Colonic mucosa (tissue), 4 donors: Measurements from ENCODE around the gene PHTF2. TPM values are rescaled to one million over a fixed set of nuclear protein-coding genes. Genes with fewer than 3 reads are reported as not detected.

ENCODE experiments used
- DNase-seq: peaks from one replicate; pipeline ENCODE4 v3.0.0-alpha.2; 2020
- H3K27ac ChIP-seq: fragments of 200-600 bp; one replicate; pipeline ENCODE4 v1.8.0; 2021
- H3K27me3 ChIP-seq: fragments of 200-600 bp; one replicate; pipeline ENCODE4 v1.8.0; 2021
- H3K36me3 ChIP-seq: fragments of 200-600 bp; one replicate; pipeline ENCODE4 v1.8.0; 2021
- H3K4me1 ChIP-seq: fragments of 200-600 bp; one replicate; pipeline ENCODE4 v1.8.0; 2021; ENCODE audit warnings: mild to moderate bottlenecking
- H3K4me3 ChIP-seq: fragments of 200-600 bp; one replicate; pipeline ENCODE4 v1.8.0; 2021
- H3K9ac ChIP-seq, 2 donors: one replicate each; pipeline ENCODE4 v1.7.0; 2013; ENCODE audit warnings: control low read depth in 2 of 2, low read depth in 2 of 2, low read length in 2 of 2
- H3K9me3 ChIP-seq: fragments of 200-600 bp; one replicate; pipeline ENCODE4 v1.8.0; 2021
- intact Hi-C: fragments of 100-400 bp; cut with DNase I; formaldehyde crosslinking; loops from one replicate; pipeline ENCODE4 v1.14.1; 2022
- total RNA-seq, 2 donors: library from RNA; stranded (reverse); fragmentation: NEBNext Ultra II Directional in 1 of 2; extraction: Animal tissue kit (Norgen Biotek cat#: 25700) in 1 of 2; gene quantifications; one replicate each; pipeline ENCODE4 v1.2.1, GENCODE V29; 2021
- TF ChIP-seq, protein P1 (sequence below): fragments of 200-600 bp; IDR thresholded peaks from one replicate; pipeline ENCODE4 v1.8.0; 2022; ENCODE audit warnings: antibody characterized with exemption, mild to moderate bottlenecking
- donor health status: healthy.
- donor health status: DM: no; HTN: no; CAD: no.
- donor health status: DM: no; HTN: no; CAD: no.

Gene PHTF2
- total RNA-seq, 2 donors from 2014 or later: 9.7 to 13.9 TPM

DNA sequence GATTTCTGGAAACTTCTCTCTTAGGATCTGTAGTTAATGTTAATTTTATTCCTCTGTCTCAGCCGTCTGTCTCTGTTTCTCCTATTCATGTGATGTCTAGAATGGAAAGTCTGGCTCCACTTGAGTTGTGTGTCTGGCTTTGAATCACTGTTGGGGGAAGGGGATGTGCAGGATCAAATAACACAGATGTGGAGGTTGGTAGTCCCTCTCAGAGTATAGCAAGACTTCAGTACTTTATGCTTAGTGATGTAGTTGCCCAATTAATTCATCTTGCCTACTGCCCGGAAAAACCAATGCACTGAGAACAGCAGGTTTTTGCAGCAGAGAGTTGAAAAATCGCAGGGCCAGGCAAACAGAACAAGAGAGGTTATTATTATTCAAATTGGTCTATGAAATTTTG, 79.2 kb downstream of the PHTF2 start:
- DNase-seq: no peak
- Histone ChIP-seq H3K27ac (no peak overlapping the region), H3K4me1 (no peaks in the 10 kb centered on the region), H3K9ac (no peak overlapping the region), H3K4me3 (no peak overlapping the region), H3K9me3 (no peaks in the 10 kb centered on the region), H3K36me3 (no peaks in the 10 kb centered on the region), H3K27me3 (no peaks in the 10 kb centered on the region)
- TF ChIP-seq, protein P1, sequence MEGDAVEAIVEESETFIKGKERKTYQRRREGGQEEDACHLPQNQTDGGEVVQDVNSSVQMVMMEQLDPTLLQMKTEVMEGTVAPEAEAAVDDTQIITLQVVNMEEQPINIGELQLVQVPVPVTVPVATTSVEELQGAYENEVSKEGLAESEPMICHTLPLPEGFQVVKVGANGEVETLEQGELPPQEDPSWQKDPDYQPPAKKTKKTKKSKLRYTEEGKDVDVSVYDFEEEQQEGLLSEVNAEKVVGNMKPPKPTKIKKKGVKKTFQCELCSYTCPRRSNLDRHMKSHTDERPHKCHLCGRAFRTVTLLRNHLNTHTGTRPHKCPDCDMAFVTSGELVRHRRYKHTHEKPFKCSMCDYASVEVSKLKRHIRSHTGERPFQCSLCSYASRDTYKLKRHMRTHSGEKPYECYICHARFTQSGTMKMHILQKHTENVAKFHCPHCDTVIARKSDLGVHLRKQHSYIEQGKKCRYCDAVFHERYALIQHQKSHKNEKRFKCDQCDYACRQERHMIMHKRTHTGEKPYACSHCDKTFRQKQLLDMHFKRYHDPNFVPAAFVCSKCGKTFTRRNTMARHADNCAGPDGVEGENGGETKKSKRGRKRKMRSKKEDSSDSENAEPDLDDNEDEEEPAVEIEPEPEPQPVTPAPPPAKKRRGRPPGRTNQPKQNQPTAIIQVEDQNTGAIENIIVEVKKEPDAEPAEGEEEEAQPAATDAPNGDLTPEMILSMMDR: no peak
- intact Hi-C loops: loop anchor here (10.0 kb wide), 1 partner anchor 63 kb away; no protein-coding TSS in a partner anchor

DNA sequence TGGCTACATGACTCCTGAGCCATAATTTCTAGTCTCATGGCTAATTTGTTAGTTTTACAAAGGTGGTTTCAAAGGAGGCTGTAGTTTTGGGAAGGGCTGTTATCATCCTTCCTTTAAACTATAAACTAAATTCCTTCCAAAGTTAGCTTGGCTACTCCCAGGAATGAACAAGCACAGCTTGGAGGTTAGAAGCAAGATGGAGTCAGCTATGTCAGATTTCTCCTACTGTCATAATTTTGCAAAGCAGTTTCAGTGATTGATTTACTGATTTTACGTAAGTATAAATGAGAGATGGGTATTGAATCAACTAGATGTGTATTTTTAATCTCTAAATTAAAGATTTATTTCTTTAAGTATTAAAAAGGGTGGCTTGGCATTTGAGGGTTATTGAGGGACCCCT, 79.9 kb downstream of the PHTF2 start:
- no peak for DNase-seq
- no peak overlapping the region for H3K27ac ChIP-seq

DNA sequence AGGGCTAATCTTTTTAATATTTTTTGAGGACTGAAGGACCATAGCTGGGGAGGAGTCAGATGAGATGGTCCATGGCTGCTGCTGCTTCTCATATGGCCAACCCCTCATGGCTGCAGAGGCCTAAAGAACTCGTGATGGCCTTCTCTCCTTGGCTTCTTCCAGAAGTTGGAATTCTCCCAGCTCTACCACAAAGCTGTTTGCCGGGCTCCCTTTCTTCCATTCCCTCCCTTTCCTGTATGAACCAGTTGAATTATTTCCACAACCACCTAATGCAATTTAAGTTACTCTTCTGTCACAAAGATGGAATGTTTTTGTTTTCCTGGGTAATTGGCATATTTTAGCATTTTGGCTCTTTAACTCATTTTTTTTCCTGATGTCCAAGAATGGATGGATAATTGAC, 80.7 kb downstream of the PHTF2 start:
- DNase-seq: no peak
- no peaks in the 10 kb centered on the region for H3K4me1 ChIP-seq
- H3K9ac ChIP-seq: no peak overlapping the region
- intact Hi-C loops: loop anchor here (10.0 kb wide), 1 partner anchor 64 kb away; no protein-coding TSS in a partner anchor
- no peaks in the 10 kb centered on the region for H3K9me3 ChIP-seq
- TF ChIP-seq, protein P1: no peak
- no peaks in the 10 kb centered on the region for H3K36me3 ChIP-seq
- no peak overlapping the region for H3K4me3 ChIP-seq
- no peak overlapping the region for H3K27ac ChIP-seq
- no peaks in the 10 kb centered on the region for H3K27me3 ChIP-seq

More for the DNA sequence above, 79.9 kb downstream of the PHTF2 start:
- Histone ChIP-seq H3K9ac (no peak overlapping the region), H3K36me3 (no peaks in the 10 kb centered on the region), H3K9me3 (no peaks in the 10 kb centered on the region), H3K27me3 (no peaks in the 10 kb centered on the region), H3K4me1 (no peaks in the 10 kb centered on the region), H3K4me3 (no peak overlapping the region)
- TF ChIP-seq, protein P1: no peak
- intact Hi-C loops: loop anchor here (10.0 kb wide), 1 partner anchor 64 kb away; no protein-coding TSS in a partner anchor

DNA sequence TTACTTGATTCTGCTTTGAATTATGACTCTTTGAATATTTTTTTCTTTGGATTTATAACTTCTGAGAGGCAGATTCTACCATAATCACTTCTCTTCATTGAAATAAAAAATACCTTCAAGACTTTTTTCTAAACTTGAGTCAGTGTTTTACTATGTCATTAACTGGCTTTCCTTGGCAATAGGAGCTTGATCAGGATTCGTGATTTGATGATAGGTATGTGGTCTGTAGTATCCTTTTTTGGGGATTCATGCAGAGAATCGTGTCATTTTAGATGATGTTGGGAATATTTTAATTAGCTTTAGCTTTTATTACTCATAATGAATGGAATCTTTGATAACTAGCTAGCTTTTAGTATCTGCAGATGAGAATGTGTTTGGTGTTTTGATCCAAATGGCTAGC, 83.3 kb downstream of the PHTF2 start:
- no peak overlapping the region for H3K9ac ChIP-seq
- no peaks in the 10 kb centered on the region for H3K27me3 ChIP-seq
- intact Hi-C loops: no loop called here
- H3K4me1 ChIP-seq: no peaks in the 10 kb centered on the region
- TF ChIP-seq, protein P1: no peak
- DNase-seq: no peak
- H3K36me3 ChIP-seq: no peaks in the 10 kb centered on the region
- no peak overlapping the region for H3K4me3 ChIP-seq
- no peaks in the 10 kb centered on the region for H3K9me3 ChIP-seq
- no peak overlapping the region for H3K27ac ChIP-seq

DNA sequence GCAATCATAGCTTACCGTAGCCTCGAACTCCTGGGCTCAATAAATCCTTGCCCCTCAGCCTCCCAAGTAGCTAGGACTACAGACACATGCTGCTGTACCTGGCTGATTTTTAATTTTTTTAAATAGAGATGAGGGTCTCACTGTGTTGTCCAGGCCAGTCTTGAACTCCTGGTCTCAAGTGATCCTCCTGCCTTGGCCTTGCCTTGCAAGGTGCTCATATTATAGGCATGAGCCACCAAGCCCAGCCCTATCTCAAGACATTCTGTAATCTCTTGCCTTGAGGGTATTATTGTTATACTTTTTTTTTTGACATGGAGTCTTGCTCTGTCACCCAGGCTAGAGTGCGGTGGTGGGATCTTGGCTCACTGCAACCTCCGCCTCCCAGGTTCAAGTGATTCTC, 86.6 kb downstream of the PHTF2 start:
- no peak overlapping the region for H3K27ac ChIP-seq
- H3K36me3 ChIP-seq: no peaks in the 10 kb centered on the region
- TF ChIP-seq, protein P1: no peak
- no peak overlapping the region for H3K4me3 ChIP-seq
- no peak for DNase-seq
- intact Hi-C loops: no loop called here
- no peaks in the 10 kb centered on the region for H3K27me3 ChIP-seq
- H3K9ac ChIP-seq: no peak overlapping the region
- H3K9me3 ChIP-seq: no peaks in the 10 kb centered on the region
- H3K4me1 ChIP-seq: no peaks in the 10 kb centered on the region
